GM23338 (cell line): ENCODE results near the gene CX3CL1.

Experiments
- CTCF ChIP-seq, 2 experiments: fragments of 200-600 bp in 1 of 2; sonication (generic) in 1 of 2; conservative IDR thresholded peaks; 2 replicates each; pipeline versions ENCODE4 v1.5.1 to v1.6.1; 2016 to 2017; ENCODE audit warnings: antibody characterized with exemption in 2 of 2, low read depth in 2 of 2, mild to moderate bottlenecking in 2 of 2, moderate library complexity in 1 of 2
- EZH2 ChIP-seq: fragments of 200-600 bp; sonication (generic); IDR thresholded peaks from one replicate; pipeline ENCODE4 v1.8.0; 2017; ENCODE audit warnings: antibody characterized with exemption, mild to moderate bottlenecking, low read depth; ENCODE audit not compliant: unreplicated experiment
- EZH2phosphoT487 ChIP-seq: fragments of 200-600 bp; sonication (generic); IDR thresholded peaks from one replicate; pipeline ENCODE4 v1.8.1; 2018; ENCODE audit warnings: antibody characterized with exemption; ENCODE audit not compliant: unreplicated experiment
- REST ChIP-seq: IDR thresholded peaks from one replicate; pipeline ENCODE4 v1.6.1; 2018; ENCODE audit warnings: antibody characterized with exemption; ENCODE audit not compliant: unreplicated experiment

DNA sequence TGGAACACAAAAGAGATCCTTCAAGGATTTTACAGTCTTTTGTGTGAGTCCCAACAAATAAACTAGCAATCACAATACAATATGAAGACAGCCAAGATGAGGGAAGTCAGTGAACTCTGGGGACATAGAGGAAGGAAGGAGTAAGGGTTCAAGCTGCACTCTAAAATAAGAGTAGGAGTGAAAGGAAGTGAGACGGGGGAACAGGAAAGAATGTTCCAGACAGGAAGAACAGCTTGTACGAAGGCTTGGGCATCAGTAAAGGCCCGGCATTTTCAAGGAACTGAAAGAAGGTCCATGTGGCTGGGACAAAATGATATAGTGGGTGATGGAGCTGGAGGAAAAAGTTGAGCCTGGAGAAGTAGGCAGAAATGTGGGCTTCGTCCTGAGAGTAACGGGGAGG lies 36.8 kb downstream of the CX3CL1 start:
- TF ChIP-seq EZH2 (no peak), CTCF (conservative IDR thresholded peaks at IDR 0.05; ENCODE audit: low read depth in 2 of 2) (no peak), EZH2phosphoT487 (no peak), REST (no peak)
